ENCODE measurements around the gene SLC37A1. TPM values are rescaled to one million over a fixed set of nuclear protein-coding genes. Genes with fewer than 3 reads are reported as not detected.
"Not testable (repeated sequence)": the region's sequence is repeated elsewhere in the genome, so short reads cannot be mapped to it uniquely, and the experiment has no call there.

SLC37A1 gene
- total and polyA plus RNA-seq, 2 donors from 2014 or later = 3.4 to 21.8 TPM

DNA sequence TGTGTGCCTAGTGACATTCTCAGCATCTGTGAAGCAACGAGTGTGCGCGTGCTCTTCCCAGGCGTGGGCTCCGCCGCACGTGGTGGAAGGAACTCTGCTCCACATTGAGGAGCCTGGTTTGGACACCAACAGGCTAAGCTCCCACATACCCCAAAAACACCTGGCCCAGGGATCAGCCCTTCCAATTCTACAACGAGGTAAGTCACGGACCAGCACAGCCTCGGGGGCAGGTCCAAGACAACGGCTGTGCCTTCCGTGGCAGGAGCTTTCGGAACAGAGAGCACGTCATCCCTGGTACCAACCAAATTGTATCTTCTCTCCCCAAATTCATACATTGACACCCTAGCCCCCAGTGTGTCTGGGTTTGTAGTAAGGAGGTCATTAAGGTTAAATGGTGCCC, 112.5 kb downstream of the SLC37A1 start:
- no peak overlapping the region for H3K4me3 ChIP-seq (ENCODE audit: low read length in 3 of 3)
- FAIRE-seq (no peak), DNase-seq (peak in 2 of 5 donors; percentile 25 to 44)
- H3K4me1 ChIP-seq (ENCODE audit: control insufficient read depth in 2 of 3, insufficient read depth in 2 of 3, low read depth in 1 of 3, low read length in 3 of 3) = peaks cover 7 to 29% (median 20%) of the 10 kb centered on the region in 3 donors
- H3K27me3 ChIP-seq (ENCODE audit: control insufficient read depth, insufficient read depth, low read length) = no peaks in the 10 kb centered on the region
- no peak overlapping the region for H3K27ac ChIP-seq (ENCODE audit: low read depth in 2 of 2, low read length in 2 of 2)
- no peaks in the 10 kb centered on the region for H3K36me3 ChIP-seq (ENCODE audit: control insufficient read depth in 2 of 3, insufficient read depth in 3 of 3, low read length in 3 of 3)
- TF ChIP-seq, protein P1, sequence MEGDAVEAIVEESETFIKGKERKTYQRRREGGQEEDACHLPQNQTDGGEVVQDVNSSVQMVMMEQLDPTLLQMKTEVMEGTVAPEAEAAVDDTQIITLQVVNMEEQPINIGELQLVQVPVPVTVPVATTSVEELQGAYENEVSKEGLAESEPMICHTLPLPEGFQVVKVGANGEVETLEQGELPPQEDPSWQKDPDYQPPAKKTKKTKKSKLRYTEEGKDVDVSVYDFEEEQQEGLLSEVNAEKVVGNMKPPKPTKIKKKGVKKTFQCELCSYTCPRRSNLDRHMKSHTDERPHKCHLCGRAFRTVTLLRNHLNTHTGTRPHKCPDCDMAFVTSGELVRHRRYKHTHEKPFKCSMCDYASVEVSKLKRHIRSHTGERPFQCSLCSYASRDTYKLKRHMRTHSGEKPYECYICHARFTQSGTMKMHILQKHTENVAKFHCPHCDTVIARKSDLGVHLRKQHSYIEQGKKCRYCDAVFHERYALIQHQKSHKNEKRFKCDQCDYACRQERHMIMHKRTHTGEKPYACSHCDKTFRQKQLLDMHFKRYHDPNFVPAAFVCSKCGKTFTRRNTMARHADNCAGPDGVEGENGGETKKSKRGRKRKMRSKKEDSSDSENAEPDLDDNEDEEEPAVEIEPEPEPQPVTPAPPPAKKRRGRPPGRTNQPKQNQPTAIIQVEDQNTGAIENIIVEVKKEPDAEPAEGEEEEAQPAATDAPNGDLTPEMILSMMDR (IDR thresholded peaks at IDR 0.05; ENCODE audit: borderline replicate concordance, extremely low read depth, insufficient read depth) = no peak
- H3K9me3 ChIP-seq (ENCODE audit: control insufficient read depth in 2 of 3, insufficient read depth in 1 of 3, low read length in 3 of 3) = no peaks in the 10 kb centered on the region
- no peak overlapping the region for H3K9ac ChIP-seq (ENCODE audit: low read length in 3 of 3)
- intact Hi-C loops (cut with DNase I) = no loop called here

DNA sequence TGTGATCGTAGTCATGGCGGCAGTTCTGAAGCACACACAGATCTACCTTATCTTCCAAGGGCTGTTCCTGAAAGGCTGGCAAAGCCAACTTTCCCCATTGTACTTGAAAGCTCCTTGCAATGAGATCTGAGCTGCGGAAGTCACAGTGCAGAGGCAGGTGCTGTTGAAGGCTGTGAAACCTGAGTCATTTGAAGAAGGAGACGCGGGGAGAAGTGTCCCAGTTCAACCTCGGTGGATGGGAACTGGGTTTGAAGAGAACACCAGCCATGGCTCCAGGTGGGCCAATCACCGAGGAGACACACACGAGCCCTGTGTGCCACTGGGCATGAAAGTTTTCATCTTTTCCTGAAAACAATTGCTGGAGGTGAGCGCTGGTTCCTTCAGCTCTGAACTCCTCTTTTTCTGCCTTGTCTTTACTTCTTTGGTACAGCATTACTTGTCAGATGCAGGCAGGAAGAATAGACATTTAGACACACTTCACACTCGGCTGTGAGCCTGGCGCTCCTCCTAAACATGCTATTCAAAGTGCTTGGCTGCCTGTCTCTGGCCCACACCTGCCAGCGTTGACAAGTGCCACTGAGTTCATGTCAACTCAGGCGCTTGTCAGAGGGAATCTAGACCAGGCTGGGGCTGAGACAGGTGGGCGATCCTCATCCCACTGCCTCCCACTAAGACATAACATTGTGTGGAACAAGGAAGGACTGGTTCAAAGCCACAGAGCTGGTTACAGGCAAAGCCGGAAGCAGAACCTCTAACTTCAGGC, 114.1 kb downstream of the SLC37A1 start:
- FAIRE-seq = no peak
- intact Hi-C loops (cut with DNase I) = no loop called here
- Histone ChIP-seq H3K27me3 (ENCODE audit: control insufficient read depth, insufficient read depth, low read length) (no peaks in the 10 kb centered on the region), H3K9me3 (ENCODE audit: control insufficient read depth in 2 of 3, insufficient read depth in 1 of 3, low read length in 3 of 3) (no peaks in the 10 kb centered on the region), H3K36me3 (ENCODE audit: control insufficient read depth in 2 of 3, insufficient read depth in 3 of 3, low read length in 3 of 3) (no peaks in the 10 kb centered on the region), H3K27ac (ENCODE audit: low read depth in 2 of 2, low read length in 2 of 2) (no peak overlapping the region), H3K9ac (ENCODE audit: low read length in 3 of 3) (no peak overlapping the region), H3K4me1 (ENCODE audit: control insufficient read depth in 2 of 3, insufficient read depth in 2 of 3, low read depth in 1 of 3, low read length in 3 of 3) (peaks cover 3 to 19% (median 12%) of the 10 kb centered on the region in 3 donors), H3K4me3 (ENCODE audit: low read length in 3 of 3) (no peak overlapping the region)
- TF ChIP-seq, protein P1 (IDR thresholded peaks at IDR 0.05; ENCODE audit: borderline replicate concordance, extremely low read depth, insufficient read depth) = no peak
- peak in 2 of 5 donors; percentile 16 to 42 for DNase-seq

DNA sequence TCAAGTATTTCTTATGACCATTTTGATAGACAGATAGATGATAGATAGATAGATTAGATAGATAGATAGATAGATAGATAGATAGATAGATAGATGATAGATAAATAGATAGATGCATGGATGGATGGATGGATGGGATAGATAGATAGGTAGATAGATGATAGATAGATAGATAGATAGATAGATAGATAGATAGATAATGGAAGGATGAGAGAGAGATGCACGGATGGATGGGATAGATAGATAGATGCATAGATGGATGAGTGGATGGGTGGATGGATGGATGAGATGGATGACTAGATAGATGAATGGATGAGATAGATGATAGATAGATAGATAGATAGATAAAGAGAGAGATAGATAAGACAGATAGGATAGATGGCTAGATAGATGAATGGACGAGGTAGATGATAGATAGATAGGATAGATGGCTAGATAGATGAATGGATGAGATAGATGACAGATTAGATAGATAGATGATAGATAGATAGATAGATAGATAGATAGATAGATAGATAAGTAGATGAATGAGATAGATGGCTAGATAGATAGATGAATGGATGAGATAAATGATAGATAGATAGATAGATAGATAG, 114.9 kb downstream of the SLC37A1 start:
- DNase-seq; H3K9me3 ChIP-seq (ENCODE audit: control insufficient read depth in 2 of 3, insufficient read depth in 1 of 3, low read length in 3 of 3); H3K27ac ChIP-seq (ENCODE audit: low read depth in 2 of 2, low read length in 2 of 2); FAIRE-seq; intact Hi-C loops (cut with DNase I); H3K9ac ChIP-seq (ENCODE audit: low read length in 3 of 3); H3K4me3 ChIP-seq (ENCODE audit: low read length in 3 of 3); H3K27me3 ChIP-seq (ENCODE audit: control insufficient read depth, insufficient read depth, low read length); H3K36me3 ChIP-seq (ENCODE audit: control insufficient read depth in 2 of 3, insufficient read depth in 3 of 3, low read length in 3 of 3): not testable (repeated sequence)
- H3K4me1 ChIP-seq (ENCODE audit: control insufficient read depth in 2 of 3, insufficient read depth in 2 of 3, low read depth in 1 of 3, low read length in 3 of 3) = peaks cover 3 to 17% (median 12%) of the 10 kb centered on the region in 3 donors

DNA sequence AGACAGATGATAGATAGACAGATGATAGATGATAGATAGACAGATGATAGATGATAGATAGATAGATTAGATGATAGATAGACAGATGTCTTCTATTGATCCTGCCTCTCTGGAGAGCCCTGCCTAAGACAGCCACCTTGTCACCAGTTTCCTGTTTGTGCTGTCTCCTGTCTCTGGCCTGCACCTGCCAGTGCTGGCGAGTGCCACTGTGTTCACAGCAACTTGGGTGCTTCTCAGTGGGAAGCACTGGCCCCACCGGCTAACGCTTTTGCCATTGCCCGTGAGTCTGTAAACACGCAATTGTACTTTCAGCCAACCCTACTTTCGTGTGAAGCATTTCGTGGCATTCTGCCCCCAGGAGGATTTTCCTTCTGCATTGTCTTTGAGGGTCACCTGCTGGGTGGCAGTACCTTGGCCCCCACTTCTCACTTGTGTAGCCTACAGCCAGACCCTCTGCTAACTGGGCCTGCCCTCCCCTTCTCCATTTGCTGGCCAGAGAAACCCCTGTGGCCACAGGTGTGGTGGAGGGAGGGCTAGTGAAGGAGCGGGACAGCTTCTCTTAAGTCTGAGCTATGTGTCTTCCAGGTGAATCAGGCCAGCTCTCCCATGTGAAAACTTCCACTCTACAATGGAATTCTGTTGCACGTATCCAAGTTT, 116.4 kb downstream of the SLC37A1 start:
- no peak for FAIRE-seq

More for the DNA sequence above, 116.4 kb downstream of the SLC37A1 start:
- intact Hi-C loops (cut with DNase I) = no loop called here
- no peaks in the 10 kb centered on the region for H3K36me3 ChIP-seq (ENCODE audit: control insufficient read depth in 2 of 3, insufficient read depth in 3 of 3, low read length in 3 of 3)
- DNase-seq = peak in 2 of 5 donors; percentile 29 to 52
- TF ChIP-seq, protein P1 (IDR thresholded peaks at IDR 0.05; ENCODE audit: borderline replicate concordance, extremely low read depth, insufficient read depth) = no peak
- H3K9me3 ChIP-seq (ENCODE audit: control insufficient read depth in 2 of 3, insufficient read depth in 1 of 3, low read length in 3 of 3) = no peaks in the 10 kb centered on the region
- H3K4me1 ChIP-seq (ENCODE audit: control insufficient read depth in 2 of 3, insufficient read depth in 2 of 3, low read depth in 1 of 3, low read length in 3 of 3) = peaks cover 0 to 4% (median 2%) of the 10 kb centered on the region in 3 donors
- H3K27me3 ChIP-seq (ENCODE audit: control insufficient read depth, insufficient read depth, low read length) = no peaks in the 10 kb centered on the region
- no peak overlapping the region for H3K27ac ChIP-seq (ENCODE audit: low read depth in 2 of 2, low read length in 2 of 2)
- no peak overlapping the region for H3K9ac ChIP-seq (ENCODE audit: low read length in 3 of 3)
- no peak overlapping the region for H3K4me3 ChIP-seq (ENCODE audit: low read length in 3 of 3)

Data from kidney (tissue), 14 donors.